ENCODE measurements around the gene FRMD4A.

Gene FRMD4A

GRCh38 chr10:14299556-14299955, 31.2 kb downstream of the FRMD4A start:
- H3K9me3 ChIP-seq (ENCODE audit: severe bottlenecking) = no peaks in the 10 kb centered on the region
- no peak overlapping the region for H3K27ac ChIP-seq (ENCODE audit: poor library complexity, severe bottlenecking)
- H3K4me3 ChIP-seq (ENCODE audit: severe bottlenecking) = no peak overlapping the region
- ATAC-seq (ENCODE audit: low read depth) = no peak
- TF ChIP-seq CTCF (IDR thresholded peaks at IDR 0.05; ENCODE audit: poor library complexity, severe bottlenecking) = no peak
- H3K4me1 ChIP-seq (ENCODE audit: insufficient read depth, poor library complexity, severe bottlenecking) = no peaks in the 10 kb centered on the region
- H3K36me3 ChIP-seq (ENCODE audit: low read depth) = no peaks in the 10 kb centered on the region
- no peak for DNase-seq (ENCODE audit: low spot score)
- peaks cover 3% of the 10 kb centered on the region for H3K27me3 ChIP-seq (ENCODE audit: insufficient read depth, poor library complexity, severe bottlenecking)

DNA sequence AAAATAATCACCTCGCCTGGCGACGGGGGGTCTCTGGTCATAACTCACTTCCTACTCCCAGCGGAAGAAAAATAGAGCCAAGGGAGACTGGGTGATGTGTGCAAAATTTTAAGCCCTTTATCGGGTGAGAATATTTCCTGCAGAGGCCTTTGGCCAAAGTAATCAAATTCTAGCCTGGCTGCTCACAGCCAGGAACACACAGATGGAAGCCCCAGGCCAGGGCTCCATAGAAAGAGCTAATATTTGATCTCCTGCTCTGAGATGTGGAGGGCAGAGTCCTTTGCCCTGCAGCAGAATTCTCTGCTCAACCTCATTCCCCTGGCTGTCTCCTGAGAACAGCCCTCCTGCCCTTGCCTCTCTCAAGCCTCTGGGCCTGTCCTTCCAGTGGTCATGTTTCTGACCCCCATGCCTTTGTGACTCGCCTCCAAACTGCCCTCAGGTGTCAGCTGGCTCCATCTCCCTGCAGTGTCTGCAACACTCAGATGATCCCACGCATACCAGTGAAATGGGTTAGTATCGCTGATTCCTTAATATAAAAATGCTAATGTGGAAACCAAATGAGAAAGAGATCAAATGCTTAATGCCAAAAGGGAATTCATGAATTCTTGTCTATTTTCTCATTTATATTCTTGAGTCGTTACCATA, 34.5 kb downstream of the FRMD4A start:
- ATAC-seq (ENCODE audit: low read depth) (no peak), DNase-seq (ENCODE audit: low spot score) (no peak)
- no peak overlapping the region for H3K4me3 ChIP-seq (ENCODE audit: severe bottlenecking)
- H3K4me1 ChIP-seq (ENCODE audit: insufficient read depth, poor library complexity, severe bottlenecking) = no peaks in the 10 kb centered on the region
- H3K36me3 ChIP-seq (ENCODE audit: low read depth) = no peaks in the 10 kb centered on the region
- H3K27ac ChIP-seq (ENCODE audit: poor library complexity, severe bottlenecking) = no peak overlapping the region
- H3K27me3 ChIP-seq (ENCODE audit: insufficient read depth, poor library complexity, severe bottlenecking) = no peaks in the 10 kb centered on the region
- H3K9me3 ChIP-seq (ENCODE audit: severe bottlenecking) = no peaks in the 10 kb centered on the region
- no peak for TF ChIP-seq CTCF (IDR thresholded peaks at IDR 0.05; ENCODE audit: poor library complexity, severe bottlenecking)

- DNase-seq (ENCODE audit: low spot score) (no peak), ATAC-seq (ENCODE audit: low read depth) (no peak)
- Histone ChIP-seq H3K4me3 (ENCODE audit: severe bottlenecking) (no peak overlapping the region), H3K27ac (ENCODE audit: poor library complexity, severe bottlenecking) (no peak overlapping the region), H3K9me3 (ENCODE audit: severe bottlenecking) (peaks cover 2% of the 10 kb centered on the region), H3K4me1 (ENCODE audit: insufficient read depth, poor library complexity, severe bottlenecking) (no peaks in the 10 kb centered on the region), H3K36me3 (ENCODE audit: low read depth) (no peaks in the 10 kb centered on the region), H3K27me3 (ENCODE audit: insufficient read depth, poor library complexity, severe bottlenecking) (no peaks in the 10 kb centered on the region)
- no peak for TF ChIP-seq CTCF (IDR thresholded peaks at IDR 0.05; ENCODE audit: poor library complexity, severe bottlenecking)
These were observed 36.2 kb downstream of the FRMD4A start for GRCh38 chr10:14294347-14295059.

- no peaks in the 10 kb centered on the region for H3K27me3 ChIP-seq (ENCODE audit: insufficient read depth, poor library complexity, severe bottlenecking)
- H3K4me1 ChIP-seq (ENCODE audit: insufficient read depth, poor library complexity, severe bottlenecking) = no peaks in the 10 kb centered on the region
- H3K9me3 ChIP-seq (ENCODE audit: severe bottlenecking) = peaks cover 2% of the 10 kb centered on the region
- DNase-seq (ENCODE audit: low spot score) (no peak), ATAC-seq (ENCODE audit: low read depth) (no peak)
- H3K27ac ChIP-seq (ENCODE audit: poor library complexity, severe bottlenecking) = no peak overlapping the region
- H3K36me3 ChIP-seq (ENCODE audit: low read depth) = no peaks in the 10 kb centered on the region
- no peak overlapping the region for H3K4me3 ChIP-seq (ENCODE audit: severe bottlenecking)
- TF ChIP-seq CTCF (IDR thresholded peaks at IDR 0.05; ENCODE audit: poor library complexity, severe bottlenecking) = no peak
These were observed 37.2 kb downstream of the FRMD4A start for GRCh38 chr10:14293526-14293925.

DNA sequence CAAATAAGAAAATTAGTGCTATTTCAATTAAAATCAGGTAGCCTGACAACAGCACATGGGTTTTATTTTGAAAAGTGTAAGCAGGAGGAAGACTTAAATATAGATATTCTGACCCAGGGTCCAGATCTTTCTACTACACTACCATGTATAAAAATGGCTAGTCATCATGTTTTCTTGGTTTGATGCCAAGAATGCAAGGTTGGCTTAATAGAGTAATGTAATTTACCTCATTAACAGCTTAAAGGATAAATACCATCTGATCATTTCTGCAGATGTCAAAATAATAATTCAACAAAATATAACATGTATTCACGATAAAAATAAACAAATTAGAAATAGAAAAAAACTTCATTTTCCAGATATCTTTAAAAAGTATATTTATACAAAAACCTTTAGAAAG, 39.4 kb downstream of the FRMD4A start:
- Histone ChIP-seq H3K4me1 (ENCODE audit: insufficient read depth, poor library complexity, severe bottlenecking) (no peaks in the 10 kb centered on the region), H3K27me3 (ENCODE audit: insufficient read depth, poor library complexity, severe bottlenecking) (no peaks in the 10 kb centered on the region), H3K36me3 (ENCODE audit: low read depth) (no peaks in the 10 kb centered on the region), H3K27ac (ENCODE audit: poor library complexity, severe bottlenecking) (no peak overlapping the region), H3K9me3 (ENCODE audit: severe bottlenecking) (peaks cover 2% of the 10 kb centered on the region), H3K4me3 (ENCODE audit: severe bottlenecking) (no peak overlapping the region)
- no peak for TF ChIP-seq CTCF (IDR thresholded peaks at IDR 0.05; ENCODE audit: poor library complexity, severe bottlenecking)
- ATAC-seq (ENCODE audit: low read depth) (no peak), DNase-seq (ENCODE audit: low spot score) (no peak)
